ENCODE measurements around the gene SHKBP1.
A peak's percentile ranks its signal among the peaks of the same experiment; 100 is the strongest.

SHKBP1 gene

DNA sequence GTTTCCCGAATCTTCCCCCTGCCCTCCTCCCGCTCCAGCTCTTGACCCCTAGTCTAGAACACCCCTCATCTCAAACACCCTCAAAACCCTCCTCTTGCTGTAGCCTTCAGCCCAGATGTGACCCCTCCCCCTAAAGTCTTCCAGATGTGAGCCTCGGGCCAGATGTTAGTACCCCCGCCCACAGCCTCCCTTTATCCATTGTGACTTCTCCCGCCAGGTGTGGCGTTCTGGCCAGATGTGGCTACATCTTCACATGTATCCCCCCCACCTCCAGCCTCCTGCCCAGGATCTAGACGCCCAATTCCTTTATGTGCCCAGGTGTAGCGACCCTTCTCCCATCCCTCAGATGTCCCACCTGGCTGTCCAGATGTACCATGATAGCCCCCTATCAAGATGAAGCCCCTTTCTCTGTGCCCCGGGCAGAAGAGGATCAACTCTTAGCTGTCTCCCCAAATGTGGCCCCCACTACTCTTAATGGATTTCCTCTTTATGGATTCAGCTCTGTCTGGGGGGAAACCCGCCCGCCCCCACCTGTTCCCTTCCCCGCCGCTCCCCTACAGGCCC lies 24.0 kb downstream of the SHKBP1 start:
- no peak overlapping the region for H3K4me3 ChIP-seq (ENCODE audit: low read depth, low read length)
- in situ Hi-C loops (cut with HindIII; ENCODE audit: low sequenced_read_pairs): no loop called here
- TF ChIP-seq CTCF (IDR thresholded peaks at IDR 0.05; ENCODE audit: low read depth, low read length): no peak
- DNase-seq (ENCODE audit: low read depth, low spot score): no peak

- peak within 1 kb of the TSS; percentile 45 for H3K4me3 ChIP-seq (ENCODE audit: low read depth, low read length)
- no peak for DNase-seq (ENCODE audit: low read depth, low spot score)
- TF ChIP-seq CTCF (IDR thresholded peaks at IDR 0.05; ENCODE audit: low read depth, low read length): no peak
- in situ Hi-C loops (cut with HindIII; ENCODE audit: low sequenced_read_pairs): no loop called here
These were observed 24.7 kb downstream of the SHKBP1 start, which contains the start of gene LTBP4 for GRCh38 chr19:40601134-40601974. LTBP4 (plus strand) TSS chr19:40601369; CDS start chr19:40601388, 19 bp downstream.

- no peak for DNase-seq (ENCODE audit: low read depth, low spot score)
- in situ Hi-C loops (cut with HindIII; ENCODE audit: low sequenced_read_pairs): no loop called here
- H3K4me3 ChIP-seq (ENCODE audit: low read depth, low read length): no peak overlapping the region
- TF ChIP-seq CTCF (IDR thresholded peaks at IDR 0.05; ENCODE audit: low read depth, low read length): no peak
These were observed 26.4 kb downstream of the SHKBP1 start for GRCh38 chr19:40603071-40603388.

DNA sequence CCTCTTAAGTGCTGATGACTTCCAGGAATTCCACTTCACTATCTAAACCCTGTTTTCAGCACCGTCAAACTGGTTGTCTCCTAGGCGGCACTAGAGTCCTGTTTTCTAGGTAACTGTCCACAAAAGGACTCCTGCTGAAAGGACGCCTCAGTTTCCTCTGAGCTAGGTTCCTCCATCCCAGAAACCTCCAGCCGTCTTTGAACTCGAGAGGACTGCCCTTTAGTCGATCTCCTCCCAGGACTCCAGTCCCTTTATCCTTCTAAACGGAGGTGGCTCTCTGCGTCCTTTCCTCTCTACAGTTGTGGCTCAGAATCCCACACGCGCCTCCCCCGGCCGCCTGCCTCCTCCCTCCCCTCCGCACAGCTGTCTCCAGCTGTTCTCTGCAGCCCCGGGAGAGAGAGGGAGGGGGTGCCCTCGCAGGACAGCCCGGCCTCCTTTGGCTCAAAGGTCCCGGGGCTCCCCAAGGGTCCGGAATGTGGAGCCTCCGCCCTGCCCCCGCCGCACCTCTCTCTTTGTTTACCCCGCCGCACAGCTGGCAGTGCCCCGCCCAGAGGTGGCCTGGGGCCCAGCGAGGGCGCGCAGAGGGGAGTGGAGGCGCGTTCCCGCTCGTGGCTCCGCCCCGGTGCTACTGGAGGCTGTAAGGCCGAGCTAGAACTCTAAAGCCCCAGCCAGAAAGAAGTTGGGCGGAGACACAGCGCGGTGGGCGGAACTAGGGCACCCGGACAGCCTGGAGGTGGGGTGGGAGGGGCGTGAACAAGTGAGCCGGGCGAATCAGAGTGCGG lies 26.9 kb downstream of the SHKBP1 start:
- peak overlapping the region; percentile 33 for H3K4me3 ChIP-seq (ENCODE audit: low read depth, low read length)
- DNase-seq (ENCODE audit: low read depth, low spot score): peak; percentile 96
- in situ Hi-C loops (cut with HindIII; ENCODE audit: low sequenced_read_pairs): no loop called here
- no peak for TF ChIP-seq CTCF (IDR thresholded peaks at IDR 0.05; ENCODE audit: low read depth, low read length)

- no peak overlapping the region for H3K4me3 ChIP-seq (ENCODE audit: low read depth, low read length)
- no peak for TF ChIP-seq CTCF (IDR thresholded peaks at IDR 0.05; ENCODE audit: low read depth, low read length)
- no peak for DNase-seq (ENCODE audit: low read depth, low spot score)
- in situ Hi-C loops (cut with HindIII; ENCODE audit: low sequenced_read_pairs): no loop called here
These were observed 27.5 kb downstream of the SHKBP1 start for GRCh38 chr19:40604171-40604646.

GRCh38 chr19:40604647-40605215 lies 28.1 kb downstream of the SHKBP1 start:
- TF ChIP-seq CTCF (IDR thresholded peaks at IDR 0.05; ENCODE audit: low read depth, low read length): no peak
- DNase-seq (ENCODE audit: low read depth, low spot score): no peak
- in situ Hi-C loops (cut with HindIII; ENCODE audit: low sequenced_read_pairs): no loop called here
- peak overlapping the region; percentile 30 for H3K4me3 ChIP-seq (ENCODE audit: low read depth, low read length)

Measured in astrocyte of the spinal cord (primary cell).